H1 (cell line): ENCODE data around the gene ZMIZ1. TPM values are rescaled to one million over a fixed set of nuclear protein-coding genes. Genes with fewer than 3 reads are reported as not detected.

ENCODE experiments used
- CTCF ChIA-PET: fragments of 300-600 bp; sonication (Branson Sonifier 250); formaldehyde crosslinking; loops from one replicate; lab custom pipeline; 2021; ENCODE audit not compliant: partially characterized antibody; lab: Charles Lee
- POLR2A ChIA-PET: fragments of 300-600 bp; sonication (Branson Sonifier 250); formaldehyde crosslinking; loops from one replicate; lab custom pipeline; 2021; ENCODE audit warnings: inconsistent platforms; ENCODE audit not compliant: partially characterized antibody; lab: Charles Lee
- DNase-seq, 2 experiments: peaks; one replicate each; pipeline versions ENCODE4 v3.0.0 to v3.0.0-alpha.2; 2010 to 2022; ENCODE audit warnings: low spot score in 2 of 2, low read depth in 1 of 2, mixed read lengths in 1 of 2
- FAIRE-seq: peaks from 2 replicates; lab custom pipeline; 2011; peaks lifted over from hg19 to GRCh38; lab: Jason Lieb, UNC
- H2AFZ ChIP-seq: 2 replicates; pipeline ENCODE4 v1.8.1; 2012; ENCODE audit warnings: low read length, inconsistent platforms
- H2AK5ac ChIP-seq: 2 replicates; pipeline ENCODE4 v1.6.1; 2013; ENCODE audit warnings: low read depth, low read length
- H2BK120ac ChIP-seq: replicated peaks from 2 replicates; pipeline ENCODE3; 2013; ENCODE audit warnings: low read depth, low read length, inconsistent platforms
- H2BK12ac ChIP-seq: 2 replicates; pipeline ENCODE4 v1.6.1; 2013; ENCODE audit warnings: low read depth, low read length
- H2BK15ac ChIP-seq: 2 replicates; pipeline ENCODE4 v1.6.1; 2013; ENCODE audit warnings: low read length
- H2BK20ac ChIP-seq: 2 replicates; pipeline ENCODE4 v1.6.1; 2013; ENCODE audit warnings: low read length
- H2BK5ac ChIP-seq: 2 replicates; pipeline ENCODE4 v1.6.1; 2013; ENCODE audit warnings: low read depth, low read length
- H3K14ac ChIP-seq: 2 replicates; pipeline ENCODE4 v1.6.1; 2013; ENCODE audit warnings: inconsistent platforms; ENCODE audit not compliant: insufficient read length
- H3K18ac ChIP-seq: 2 replicates; pipeline ENCODE4 v1.6.1; 2013; ENCODE audit warnings: low read length; ENCODE audit errors: extremely low read depth
- H3K23ac ChIP-seq: 2 replicates; pipeline ENCODE4 v1.6.1; 2013; ENCODE audit warnings: inconsistent platforms; ENCODE audit not compliant: insufficient read length
- H3K23me2 ChIP-seq: 2 replicates; pipeline ENCODE4 v1.6.1; 2013; ENCODE audit warnings: low read depth, low read length
- H3K27ac ChIP-seq: 2 replicates; pipeline ENCODE4 v1.6.1; 2011; ENCODE audit warnings: low read depth, low read length, inconsistent platforms
- H3K27me3 ChIP-seq, 4 experiments: replicated peaks in 1 of 4; 1 replicate in 1 of 4; 2 replicates in 3 of 4; pipeline versions ENCODE4 v1.6.1 to v1.8.1; 2011 to 2013; ENCODE audit warnings: low read length in 3 of 4, mild to moderate bottlenecking in 3 of 4, inconsistent platforms in 2 of 4, mixed read lengths in 2 of 4, moderate library complexity in 1 of 4; ENCODE audit not compliant: control insufficient read depth in 3 of 4, insufficient read depth in 3 of 4; ENCODE audit errors: extremely low read depth in 1 of 4
- H3K36me3 ChIP-seq, 4 experiments: 2 replicates each; pipeline versions ENCODE4 v1.6.1 to v1.8.1; 2011 to 2013; ENCODE audit warnings: mild to moderate bottlenecking in 4 of 4, low read length in 3 of 4, moderate library complexity in 2 of 4, control low read depth in 1 of 4, inconsistent platforms in 1 of 4; ENCODE audit not compliant: insufficient read depth in 4 of 4, control insufficient read depth in 2 of 4
- H3K4ac ChIP-seq: replicated peaks from 2 replicates; pipeline ENCODE3; 2013; ENCODE audit warnings: low read length, low read depth, mixed read lengths, inconsistent platforms; ENCODE audit not compliant: insufficient read length
- H3K4me1 ChIP-seq, 4 experiments: replicated peaks in 1 of 4; 1 replicate in 1 of 4; 2 replicates in 3 of 4; pipeline versions ENCODE4 v1.6.1 to v1.8.1; 2011 to 2013; ENCODE audit warnings: low read length in 3 of 4, inconsistent platforms in 2 of 4, mixed read lengths in 1 of 4; ENCODE audit not compliant: insufficient read depth in 4 of 4, control insufficient read depth in 3 of 4
- H3K4me2 ChIP-seq, 2 experiments: 2 replicates each; pipeline versions ENCODE4 v1.6.1 to v1.8.1; 2011 to 2013; ENCODE audit warnings: low read depth in 2 of 2, low read length in 2 of 2, control low read depth in 1 of 2, inconsistent platforms in 1 of 2, mild to moderate bottlenecking in 1 of 2; ENCODE audit not compliant: insufficient read depth in 1 of 2
- H3K4me3 ChIP-seq, 4 experiments: fragments of 200-600, 300-600 bp in 1 of 4; sonication (generic), shearing (Covaris generic), sonication (Bioruptor Twin) in 1 of 4; 2 replicates each; pipeline versions ENCODE4 v1.5.1 to v1.8.1; 2011 to 2016; ENCODE audit warnings: low read length in 4 of 4, low read depth in 3 of 4, control low read depth in 2 of 4, inconsistent platforms in 2 of 4, mild to moderate bottlenecking in 2 of 4, mixed read lengths in 1 of 4, moderate library complexity in 1 of 4; ENCODE audit not compliant: insufficient read depth in 2 of 4; ENCODE audit errors: extremely low read depth in 1 of 4
- H3K56ac ChIP-seq: replicated peaks from 2 replicates; pipeline ENCODE3; 2013; ENCODE audit warnings: low read depth, mild to moderate bottlenecking, mixed read lengths, low read length, inconsistent platforms; ENCODE audit not compliant: insufficient read length
- H3K79me1 ChIP-seq: 2 replicates; pipeline ENCODE4 v1.6.1; 2013; ENCODE audit warnings: low read depth, low read length, control low read depth
- H3K79me2 ChIP-seq, 2 experiments: 2 replicates each; pipeline versions ENCODE4 v1.6.1 to v1.8.1; 2012 to 2013; ENCODE audit warnings: low read length in 2 of 2, mild to moderate bottlenecking in 2 of 2, inconsistent platforms in 1 of 2; ENCODE audit not compliant: insufficient read depth in 2 of 2, control insufficient read depth in 1 of 2
- H3K9ac ChIP-seq, 4 experiments: replicated peaks in 1 of 4; 1 replicate in 1 of 4; 2 replicates in 3 of 4; pipeline versions ENCODE4 v1.6.1 to v1.8.1; 2011 to 2013; ENCODE audit warnings: low read depth in 3 of 4, low read length in 3 of 4, control low read depth in 2 of 4, mild to moderate bottlenecking in 2 of 4, moderate library complexity in 2 of 4, inconsistent platforms in 1 of 4; ENCODE audit errors: extremely low read depth in 1 of 4
- H3K9me3 ChIP-seq, 2 experiments: 2 replicates each; pipeline versions ENCODE4 v1.6.1 to v1.8.1; 2012 to 2013; ENCODE audit warnings: mild to moderate bottlenecking in 2 of 2, moderate library complexity in 2 of 2, control low read depth in 1 of 2, inconsistent platforms in 1 of 2, low read depth in 1 of 2, low read length in 1 of 2, mixed read lengths in 1 of 2; ENCODE audit not compliant: insufficient read depth in 2 of 2
- H4K20me1 ChIP-seq, 2 experiments: replicated peaks in 1 of 2; 2 replicates each; pipeline versions ENCODE3 to v1.8.1; 2011 to 2013; ENCODE audit warnings: inconsistent platforms in 2 of 2, low read length in 2 of 2, mild to moderate bottlenecking in 1 of 2; ENCODE audit not compliant: insufficient read depth in 2 of 2, control insufficient read depth in 1 of 2
- H4K5ac ChIP-seq: 2 replicates; pipeline ENCODE4 v1.6.1; 2013; ENCODE audit warnings: low read length, low read depth, mixed read lengths, inconsistent platforms; ENCODE audit not compliant: insufficient read length
- H4K8ac ChIP-seq: 2 replicates; pipeline ENCODE4 v1.8.0; 2013; ENCODE audit warnings: mild to moderate bottlenecking, moderate library complexity, low read length, inconsistent platforms; ENCODE audit not compliant: insufficient read depth; ENCODE audit errors: extremely low read depth
- H4K91ac ChIP-seq: replicated peaks from 2 replicates; pipeline ENCODE3; 2013; ENCODE audit warnings: low read length, mixed read lengths, inconsistent platforms; ENCODE audit not compliant: insufficient read length
- BCL11A ChIP-seq, 2 experiments: IDR thresholded peaks; one replicate each; pipeline ENCODE4 v1.6.1; 2011; ENCODE audit warnings: low read depth in 2 of 2, low read length in 2 of 2, mild to moderate bottlenecking in 2 of 2
- CBX5 ChIP-seq: fragments of 300-800, 300-1000 bp; sonication (generic); IDR thresholded peaks from 2 replicates; pipeline ENCODE4 v1.7.1; 2016; ENCODE audit warnings: antibody characterized with exemption, low read length, low read depth
- POLR2AphosphoS5 ChIP-seq: IDR thresholded peaks from 2 replicates; pipeline ENCODE4 v1.6.1; 2011; ENCODE audit warnings: low read depth, low read length
- SP2 ChIP-seq: IDR thresholded peaks from 2 replicates; pipeline ENCODE4 v1.6.1; 2012; ENCODE audit warnings: mild to moderate bottlenecking, low read length, inconsistent platforms
- WGBS, 2 experiments: shearing (Covaris generic) in 1 of 2; methylation state at CpG; one replicate each; pipeline versions ENCODE4 v1.1.6 to v1.1.7; 2013 to 2015; ENCODE audit warnings: low lambda C conversion rate in 2 of 2, mixed read lengths in 2 of 2, inconsistent platforms in 1 of 2, low coverage in 1 of 2, missing lambda C conversion rate in 1 of 2; ENCODE audit not compliant: insufficient replicate concordance in 2 of 2, insufficient coverage in 1 of 2, insufficient read length in 1 of 2; ENCODE audit errors: extremely low coverage in 1 of 2, missing lambda C conversion rate in 1 of 2; 5-methylcytosine and 5-hydroxymethylcytosine counted together
- polyA plus RNA-seq, 7 experiments: library from polyadenylated mRNA; depleted of rRNA in 3 of 7; stranded (reverse) in 5 of 7; unstranded in 2 of 7; fragments of >200 nt in 5 of 7; fragments of 200-250 nt in 2 of 7; gene quantifications; 1 replicate in 5 of 7; 2 replicates in 1 of 7; 4 replicates in 1 of 7; pipeline versions ENCODE4 v1.2.1 to v1.2.3, GENCODE V29; 2011 to 2013; ENCODE audit warnings: missing spikeins in 2 of 7, mixed read lengths in 2 of 7
- total RNA-seq: library from RNA; stranded (reverse); fragmentation: NEBNext Ultra II Directional; extraction: Animal tissue kit (Norgen Biotek cat#: 25700); gene quantifications from 2 replicates; pipeline ENCODE4 v1.2.1, GENCODE V29; 2021
- TF ChIP-seq, protein P1 (sequence below): IDR thresholded peaks from 2 replicates; pipeline ENCODE4 v1.6.1; 2012; ENCODE audit warnings: inconsistent platforms
- TF ChIP-seq, protein P2 (sequence below): IDR thresholded peaks from 2 replicates; pipeline ENCODE4 v1.6.1; 2012; ENCODE audit warnings: inconsistent platforms

The ZMIZ1 gene
- total and polyA plus RNA-seq, 2 of the 8 experiments (the other 6 are each of a cell fraction or from before 2014, with no cell fraction given) = 8.1 to 28.0 TPM

DNA sequence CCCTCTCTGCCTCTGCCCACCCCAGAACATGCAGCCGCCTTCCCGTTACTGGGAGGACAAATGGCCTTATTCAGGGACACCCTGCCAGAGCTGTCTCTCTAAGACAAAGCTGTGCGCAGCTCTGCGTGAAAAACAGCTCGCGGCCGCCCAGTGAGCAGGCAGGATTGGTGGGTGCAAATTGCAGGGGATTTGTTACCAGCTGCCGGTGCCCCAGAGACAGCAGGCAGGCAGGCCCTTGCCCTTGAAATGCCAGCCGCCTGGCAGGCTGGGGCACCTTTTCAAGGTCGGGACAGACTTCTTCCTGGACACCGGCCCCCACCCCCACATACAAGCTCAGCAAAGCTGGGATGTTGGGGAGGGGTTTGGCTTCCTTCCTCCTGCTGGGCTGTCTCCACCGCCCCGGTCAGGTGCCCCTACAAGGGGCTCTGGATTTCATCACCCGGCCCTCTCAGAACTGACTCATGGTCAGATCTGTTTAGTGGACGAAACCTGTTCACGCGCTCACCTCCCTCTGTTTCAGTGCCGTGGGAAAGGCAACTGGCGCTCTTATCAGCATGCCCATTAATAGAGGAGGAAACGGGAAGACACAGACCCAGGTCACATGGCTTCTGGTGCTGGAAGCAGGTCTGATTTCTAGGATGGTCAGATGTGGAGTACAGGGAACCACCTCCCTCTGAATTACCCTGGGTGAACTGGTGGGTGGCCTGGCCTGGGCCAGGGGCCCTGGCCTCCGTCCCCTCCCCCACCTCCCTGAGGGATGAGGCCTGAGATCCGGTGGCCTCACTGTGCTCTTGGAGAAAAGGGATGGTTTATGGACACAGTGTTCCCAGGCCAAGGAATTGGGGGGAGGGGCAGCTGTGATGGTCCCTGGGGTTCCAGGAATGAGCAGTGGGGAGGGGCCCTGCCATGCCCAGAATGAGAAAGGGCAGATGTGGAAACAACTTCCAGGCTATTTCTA is 154.6 kb downstream of the ZMIZ1 start:
- H3K36me3 ChIP-seq = peaks cover 0 to 2% (median 0%) of the 10 kb centered on the region in 4 experiments; a peak in 2 of 8 replicates
- 0 out of 2 replicates have a peak overlapping the region, but pooled peaks have one; percentile 4 for H3K27ac ChIP-seq
- POLR2A ChIA-PET = interaction anchor here (1.1 to 1.5 kb wide), 2 partner anchors 18 to 66 kb away, joined by 3 to 4 read pairs; no protein-coding TSS in a partner anchor
- DNase-seq = no peak
- no peak overlapping the region for H4K8ac ChIP-seq
- H3K9me3 ChIP-seq = no peaks in the 10 kb centered on the region
- WGBS, 2 experiments = 77% methylated on average over 22 of the region's 22 CpGs; no CpG with 5 or more reads in 1 of the 2 experiments
- H3K4ac ChIP-seq = no peak overlapping the region
- H3K4me3 ChIP-seq = no peak overlapping the region; a peak in 1 of 8 replicates
- no peak overlapping the region for H4K5ac ChIP-seq
- peak overlapping the region; percentile 32 to 38; a peak in 3 of 4 replicates for H3K4me2 ChIP-seq
- no peaks in the 10 kb centered on the region for H3K79me2 ChIP-seq
- peak overlapping the region; percentile 78 for H3K18ac ChIP-seq
- H2BK15ac ChIP-seq = no peak overlapping the region
- H4K20me1 ChIP-seq = peaks cover 2 to 4% of the 10 kb centered on the region in 2 experiments
- H3K9ac ChIP-seq = no peak overlapping the region; a peak in 1 of 7 replicates
- CTCF ChIA-PET = no interaction called here
- H2BK5ac ChIP-seq = peak overlapping the region; percentile 9
- 0 out of 2 replicates have a peak overlapping the region, but pooled peaks have one; percentile 4 for H2BK12ac ChIP-seq
- peak overlapping the region; percentile 2 for H4K91ac ChIP-seq
- H3K27me3 ChIP-seq = no peaks in the 10 kb centered on the region; a peak in 1 of 7 replicates
- H2BK120ac ChIP-seq = no peak overlapping the region
- H2AK5ac ChIP-seq = peak overlapping the region; percentile 32; the same call in 1 of the 2 replicates
- H2BK20ac ChIP-seq = no peak overlapping the region
- H3K14ac ChIP-seq = no peak overlapping the region
- TF ChIP-seq, protein P1, sequence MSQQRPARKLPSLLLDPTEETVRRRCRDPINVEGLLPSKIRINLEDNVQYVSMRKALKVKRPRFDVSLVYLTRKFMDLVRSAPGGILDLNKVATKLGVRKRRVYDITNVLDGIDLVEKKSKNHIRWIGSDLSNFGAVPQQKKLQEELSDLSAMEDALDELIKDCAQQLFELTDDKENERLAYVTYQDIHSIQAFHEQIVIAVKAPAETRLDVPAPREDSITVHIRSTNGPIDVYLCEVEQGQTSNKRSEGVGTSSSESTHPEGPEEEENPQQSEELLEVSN = no peak
- no peak for TF ChIP-seq BCL11A (IDR thresholded peaks at IDR 0.05; ENCODE audit: low read depth in 2 of 2, low read length in 2 of 2)
- TF ChIP-seq SP2 = no peak
- no peak for TF ChIP-seq POLR2AphosphoS5
- TF ChIP-seq CBX5 = no peak
- TF ChIP-seq, protein P2, sequence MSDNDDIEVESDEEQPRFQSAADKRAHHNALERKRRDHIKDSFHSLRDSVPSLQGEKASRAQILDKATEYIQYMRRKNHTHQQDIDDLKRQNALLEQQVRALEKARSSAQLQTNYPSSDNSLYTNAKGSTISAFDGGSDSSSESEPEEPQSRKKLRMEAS = no peak
- H3K79me1 ChIP-seq = peaks cover 11% of the 10 kb centered on the region
- FAIRE-seq = no peak
- no peak overlapping the region for H3K56ac ChIP-seq
- H3K23me2 ChIP-seq = no peaks in the 10 kb centered on the region; the same call in 1 of the 2 replicates
- no peak overlapping the region for H2AFZ ChIP-seq
- no peak overlapping the region for H3K23ac ChIP-seq
- peaks cover 4 to 40% (median 34%) of the 10 kb centered on the region in 4 experiments for H3K4me1 ChIP-seq
